GM12878 (cell line): ENCODE results near the gene TXNL1.

ENCODE experiments used
- CHD4 ChIP-seq: fragments of 200-600 bp; sonication (generic); IDR thresholded peaks from 2 replicates; pipeline ENCODE4 v1.6.1; 2016; ENCODE audit warnings: mild to moderate bottlenecking
- CREB1 ChIP-seq: IDR thresholded peaks from 2 replicates; pipeline ENCODE4 v1.6.1; 2012; ENCODE audit warnings: low read depth, mild to moderate bottlenecking, inconsistent platforms
- DPF2 ChIP-seq: fragments of 450-650 bp; IDR thresholded peaks from 2 replicates; pipeline ENCODE4 v1.6.1; 2017; ENCODE audit warnings: mild to moderate bottlenecking
- POU2F2 ChIP-seq: IDR thresholded peaks from 3 replicates; pipeline ENCODE4 v1.6.1; 2011; ENCODE audit warnings: low read depth, mild to moderate bottlenecking, low read length, borderline replicate concordance
- SIX5 ChIP-seq: IDR thresholded peaks from 2 replicates; pipeline ENCODE4 v1.6.1; 2011; ENCODE audit warnings: mild to moderate bottlenecking, low read depth, low read length, moderate library complexity; ENCODE audit not compliant: severe bottlenecking
- ZZZ3 ChIP-seq: IDR thresholded peaks from 2 replicates; pipeline ENCODE4 v1.6.1; 2011; ENCODE audit warnings: low read depth; ENCODE audit not compliant: control insufficient read depth, insufficient read length
- TF ChIP-seq, protein P1 (sequence below): IDR thresholded peaks from 2 replicates; pipeline ENCODE4 v1.6.1; 2012; ENCODE audit warnings: low read depth, low read length, improper control_type of control experiment
- TF ChIP-seq, protein P2 (sequence below), 3 experiments: IDR thresholded peaks in 2 of 3; conservative IDR thresholded peaks in 1 of 3; 2 replicates each; pipeline ENCODE4 v1.5.1; 2011; ENCODE audit warnings: low read depth in 3 of 3, low read length in 3 of 3, mild to moderate bottlenecking in 3 of 3, control low read depth in 2 of 3, moderate library complexity in 2 of 3, inconsistent platforms in 1 of 3, mixed read lengths in 1 of 3; ENCODE audit not compliant: control insufficient read depth in 2 of 3, insufficient read depth in 1 of 3; ENCODE audit errors: extremely low read depth in 1 of 3

- TF ChIP-seq, protein P1, sequence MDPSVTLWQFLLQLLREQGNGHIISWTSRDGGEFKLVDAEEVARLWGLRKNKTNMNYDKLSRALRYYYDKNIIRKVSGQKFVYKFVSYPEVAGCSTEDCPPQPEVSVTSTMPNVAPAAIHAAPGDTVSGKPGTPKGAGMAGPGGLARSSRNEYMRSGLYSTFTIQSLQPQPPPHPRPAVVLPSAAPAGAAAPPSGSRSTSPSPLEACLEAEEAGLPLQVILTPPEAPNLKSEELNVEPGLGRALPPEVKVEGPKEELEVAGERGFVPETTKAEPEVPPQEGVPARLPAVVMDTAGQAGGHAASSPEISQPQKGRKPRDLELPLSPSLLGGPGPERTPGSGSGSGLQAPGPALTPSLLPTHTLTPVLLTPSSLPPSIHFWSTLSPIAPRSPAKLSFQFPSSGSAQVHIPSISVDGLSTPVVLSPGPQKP = no peak
- TF ChIP-seq POU2F2 (no peak), CREB1 (no peak), CHD4 (no peak), DPF2 (no peak), ZZZ3 (no peak), SIX5 (no peak)
- TF ChIP-seq, protein P2, sequence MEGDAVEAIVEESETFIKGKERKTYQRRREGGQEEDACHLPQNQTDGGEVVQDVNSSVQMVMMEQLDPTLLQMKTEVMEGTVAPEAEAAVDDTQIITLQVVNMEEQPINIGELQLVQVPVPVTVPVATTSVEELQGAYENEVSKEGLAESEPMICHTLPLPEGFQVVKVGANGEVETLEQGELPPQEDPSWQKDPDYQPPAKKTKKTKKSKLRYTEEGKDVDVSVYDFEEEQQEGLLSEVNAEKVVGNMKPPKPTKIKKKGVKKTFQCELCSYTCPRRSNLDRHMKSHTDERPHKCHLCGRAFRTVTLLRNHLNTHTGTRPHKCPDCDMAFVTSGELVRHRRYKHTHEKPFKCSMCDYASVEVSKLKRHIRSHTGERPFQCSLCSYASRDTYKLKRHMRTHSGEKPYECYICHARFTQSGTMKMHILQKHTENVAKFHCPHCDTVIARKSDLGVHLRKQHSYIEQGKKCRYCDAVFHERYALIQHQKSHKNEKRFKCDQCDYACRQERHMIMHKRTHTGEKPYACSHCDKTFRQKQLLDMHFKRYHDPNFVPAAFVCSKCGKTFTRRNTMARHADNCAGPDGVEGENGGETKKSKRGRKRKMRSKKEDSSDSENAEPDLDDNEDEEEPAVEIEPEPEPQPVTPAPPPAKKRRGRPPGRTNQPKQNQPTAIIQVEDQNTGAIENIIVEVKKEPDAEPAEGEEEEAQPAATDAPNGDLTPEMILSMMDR (IDR thresholded peaks at IDR 0.05 in 2 of 3, conservative IDR thresholded peaks at IDR 0.05 in 1 of 3; ENCODE audit: control insufficient read depth in 2 of 3, extremely low read depth in 1 of 3, insufficient read depth in 1 of 3, low read depth in 3 of 3, low read length in 3 of 3) = no peak
Observed at GRCh38 chr18:56652802-56653201, 14.4 kb upstream of the TXNL1 start.
